ENCODE data around the gene GPR141.

- TF ChIP-seq, protein P1, sequence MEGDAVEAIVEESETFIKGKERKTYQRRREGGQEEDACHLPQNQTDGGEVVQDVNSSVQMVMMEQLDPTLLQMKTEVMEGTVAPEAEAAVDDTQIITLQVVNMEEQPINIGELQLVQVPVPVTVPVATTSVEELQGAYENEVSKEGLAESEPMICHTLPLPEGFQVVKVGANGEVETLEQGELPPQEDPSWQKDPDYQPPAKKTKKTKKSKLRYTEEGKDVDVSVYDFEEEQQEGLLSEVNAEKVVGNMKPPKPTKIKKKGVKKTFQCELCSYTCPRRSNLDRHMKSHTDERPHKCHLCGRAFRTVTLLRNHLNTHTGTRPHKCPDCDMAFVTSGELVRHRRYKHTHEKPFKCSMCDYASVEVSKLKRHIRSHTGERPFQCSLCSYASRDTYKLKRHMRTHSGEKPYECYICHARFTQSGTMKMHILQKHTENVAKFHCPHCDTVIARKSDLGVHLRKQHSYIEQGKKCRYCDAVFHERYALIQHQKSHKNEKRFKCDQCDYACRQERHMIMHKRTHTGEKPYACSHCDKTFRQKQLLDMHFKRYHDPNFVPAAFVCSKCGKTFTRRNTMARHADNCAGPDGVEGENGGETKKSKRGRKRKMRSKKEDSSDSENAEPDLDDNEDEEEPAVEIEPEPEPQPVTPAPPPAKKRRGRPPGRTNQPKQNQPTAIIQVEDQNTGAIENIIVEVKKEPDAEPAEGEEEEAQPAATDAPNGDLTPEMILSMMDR (optimal IDR thresholded peaks at IDR 0.05 in 1 of 3, IDR thresholded peaks at IDR 0.05 in 1 of 3, conservative IDR thresholded peaks at IDR 0.05 in 1 of 3; ENCODE audit: extremely low read depth in 1 of 3, insufficient read depth in 2 of 3, low read length in 3 of 3), result no peak
- TF ChIP-seq EZH2 (IDR thresholded peaks at IDR 0.05; ENCODE audit: low read length), result no peak
These were observed 54.8 kb downstream of the GPR141 start for GRCh38 chr7:37738321-37738720.

All from keratinocyte (primary cell).